SU-DHL-6 (cell line): ENCODE results near the gene ARMH3.
"Not testable (repeated sequence)": the region's sequence is repeated elsewhere in the genome, so short reads cannot be mapped to it uniquely, and the experiment has no call there.

Experiments
- H2AFZ ChIP-seq: fragments of 200-600 bp; sonication (generic); 2 replicates; pipeline ENCODE4 v1.6.1; 2014; ENCODE audit warnings: low read depth, mild to moderate bottlenecking, moderate library complexity, mixed read lengths, antibody characterized with exemption, low read length; ENCODE audit not compliant: severe bottlenecking
- H3F3A ChIP-seq: fragments of 200-600 bp; shearing (Covaris generic); 2 replicates; pipeline ENCODE4 v1.6.0; 2016; ENCODE audit warnings: antibody characterized with exemption, mild to moderate bottlenecking; ENCODE audit not compliant: insufficient read depth
- H3K27ac ChIP-seq: fragments of 200-600 bp; sonication (generic); 2 replicates; pipeline ENCODE4 v1.5.1; 2016; ENCODE audit warnings: low read depth, mild to moderate bottlenecking, low read length, moderate library complexity, mixed read lengths
- H3K27me3 ChIP-seq: fragments of 200-600 bp; sonication (generic), shearing (Covaris generic); 2 replicates; pipeline ENCODE4 v1.6.0; 2014; ENCODE audit warnings: mild to moderate bottlenecking, low read length
- H3K36me3 ChIP-seq: fragments of 200-600 bp; sonication (generic); 2 replicates; pipeline ENCODE4 v1.6.1; 2014; ENCODE audit warnings: mild to moderate bottlenecking, low read length, mixed read lengths
- H3K4me2 ChIP-seq: fragments of 300-600, 200-600 bp; shearing (Covaris generic), sonication (generic); 2 replicates; pipeline ENCODE4 v1.6.0; 2014; ENCODE audit warnings: low read length, low read depth, mild to moderate bottlenecking; ENCODE audit not compliant: poor library complexity, severe bottlenecking
- H3K4me3 ChIP-seq: fragments of 200-600 bp; sonication (generic); 2 replicates; pipeline ENCODE4 v1.5.1; 2014; ENCODE audit warnings: antibody characterized with exemption, low read length, mild to moderate bottlenecking, mixed read lengths; ENCODE audit not compliant: insufficient read depth, poor library complexity, severe bottlenecking
- H3K79me2 ChIP-seq: fragments of 200-600 bp; sonication (generic); 2 replicates; pipeline ENCODE4 v1.6.1; 2014; ENCODE audit warnings: mild to moderate bottlenecking, low read length, moderate library complexity; ENCODE audit not compliant: insufficient read depth
- H3K9ac ChIP-seq: fragments of 200-600 bp; sonication (generic); 2 replicates; pipeline ENCODE4 v1.7.0; 2014; ENCODE audit warnings: mild to moderate bottlenecking, low read length
- H3K9me2 ChIP-seq: fragments of 200-600 bp; sonication (generic); replicated peaks from 2 replicates; pipeline ENCODE4 v1.6.1; 2014; ENCODE audit warnings: low read length; ENCODE audit not compliant: insufficient read depth
- H3K9me3 ChIP-seq: fragments of 200-600 bp; sonication (generic); 2 replicates; pipeline ENCODE4 v1.6.1; 2014; ENCODE audit warnings: low read length, mixed read lengths; ENCODE audit not compliant: insufficient read depth
- H4K20me1 ChIP-seq: fragments of 200-600 bp; sonication (generic); 2 replicates; pipeline ENCODE4 v1.6.1; 2014; ENCODE audit warnings: low read depth, mild to moderate bottlenecking, antibody characterized with exemption, low read length, moderate library complexity, mixed read lengths
- CTCF ChIP-seq: fragments of 200-600 bp; sonication (generic); IDR thresholded peaks from one replicate; pipeline ENCODE4 v1.5.1; 2017; ENCODE audit warnings: antibody characterized with exemption, mild to moderate bottlenecking, low read length, moderate library complexity; ENCODE audit not compliant: insufficient read depth, poor library complexity, severe bottlenecking
- EZH2phosphoT487 ChIP-seq: fragments of 200-600 bp; sonication (generic), shearing (Covaris generic); conservative IDR thresholded peaks from 2 replicates; pipeline ENCODE4 v1.6.1; 2018; ENCODE audit warnings: mild to moderate bottlenecking, antibody characterized with exemption, low read length, moderate library complexity, mixed read lengths

The ARMH3 gene

GRCh38 chr10:102064503-102064867 lies 8.5 kb upstream of the ARMH3 start:
- Histone ChIP-seq H4K20me1 (no peaks in the 10 kb centered on the region; the same call in 1 of the 2 replicates), H3K9me3 (no peaks in the 10 kb centered on the region), H3K4me3 (peak overlapping the region; percentile 92), H3K9ac (peak overlapping the region; percentile 95), H3K4me2 (peak overlapping the region; percentile 62), H3K27me3 (no peaks in the 10 kb centered on the region), H3F3A (peaks cover 5% of the 10 kb centered on the region; the same call in 1 of the 2 replicates), H3K9me2 (no peaks in the 10 kb centered on the region), H3K79me2 (peaks cover 13% of the 10 kb centered on the region), H2AFZ (peak overlapping the region; percentile 98), H3K27ac (no peak overlapping the region), H3K36me3 (no peaks in the 10 kb centered on the region)
- no peak for TF ChIP-seq EZH2phosphoT487
- no peak for TF ChIP-seq CTCF

- H3F3A ChIP-seq: peaks cover 5% of the 10 kb centered on the region; the same call in 1 of the 2 replicates
- H3K79me2 ChIP-seq: peaks cover 6% of the 10 kb centered on the region
- no peak overlapping the region for H3K9ac ChIP-seq
- no peaks in the 10 kb centered on the region for H4K20me1 ChIP-seq
- no peaks in the 10 kb centered on the region for H3K9me3 ChIP-seq
- H3K4me3 ChIP-seq: no peak overlapping the region
- H2AFZ ChIP-seq: no peak overlapping the region
- H3K9me2 ChIP-seq: no peaks in the 10 kb centered on the region
- no peak for TF ChIP-seq CTCF
- TF ChIP-seq EZH2phosphoT487: no peak
- H3K27me3 ChIP-seq: no peaks in the 10 kb centered on the region
- H3K4me2 ChIP-seq: no peak overlapping the region
- H3K36me3 ChIP-seq: no peaks in the 10 kb centered on the region
- no peak overlapping the region for H3K27ac ChIP-seq
Observed at GRCh38 chr10:102059987-102060386, 4.0 kb upstream of the ARMH3 start.

GRCh38 chr10:102054881-102055646 lies 909 bp downstream of the ARMH3 start:
- H3K27me3 ChIP-seq, H3K9me2 ChIP-seq, H3K36me3 ChIP-seq, H4K20me1 ChIP-seq, H3F3A ChIP-seq, H3K9me3 ChIP-seq: not testable (repeated sequence)
- Histone ChIP-seq H3K9ac (peak overlapping the region; percentile 81), H3K79me2 (peaks cover 54% of the 10 kb centered on the region), H2AFZ (peak overlapping the region; percentile 98), H3K4me3 (peak overlapping the region; percentile 95), H3K4me2 (peak overlapping the region; percentile 76), H3K27ac (peak overlapping the region; percentile 28)

- 0 out of 2 replicates have a peak, but pooled peaks cover 3% of the 10 kb centered on the region for H4K20me1 ChIP-seq
- H3K9me3 ChIP-seq: no peaks in the 10 kb centered on the region
- H3K79me2 ChIP-seq: peaks cover 84% of the 10 kb centered on the region
- H3K36me3 ChIP-seq: no peaks in the 10 kb centered on the region
- H3K9ac ChIP-seq: no peak overlapping the region
- no peak overlapping the region for H2AFZ ChIP-seq
- no peak overlapping the region for H3K4me3 ChIP-seq
- no peak overlapping the region for H3K4me2 ChIP-seq
- no peak for TF ChIP-seq CTCF
- no peak for TF ChIP-seq EZH2phosphoT487
- H3K27me3 ChIP-seq: no peaks in the 10 kb centered on the region
- H3K27ac ChIP-seq: no peak overlapping the region
- no peaks in the 10 kb centered on the region for H3K9me2 ChIP-seq
- H3F3A ChIP-seq: no peaks in the 10 kb centered on the region
Observed at GRCh38 chr10:102046095-102046494, 9.9 kb downstream of the ARMH3 start.
